GM18511 (cell line): Measurements from ENCODE around the gene BICC1.
"Not testable (repeated sequence)": the region's sequence is repeated elsewhere in the genome, so short reads cannot be mapped to it uniquely, and the experiment has no call there.

Source experiments
- ATAC-seq: cut with Tn5 transposase; IDR thresholded peaks from one replicate; pipeline ENCODE4 v1.9.1; 2021; ENCODE audit warnings: mild to moderate bottlenecking, moderate library complexity; ENCODE audit not compliant: unreplicated experiment

The BICC1 gene

GRCh38 chr10:58843760-58844159, 331.1 kb downstream of the BICC1 start:
- no peak for ATAC-seq

- no peak for ATAC-seq
Observed at GRCh38 chr10:58844680-58845079, 332.0 kb downstream of the BICC1 start.

- ATAC-seq: no peak
Observed at GRCh38 chr10:58846856-58847255, 334.2 kb downstream of the BICC1 start.

GRCh38 chr10:58851606-58852005, 338.9 kb downstream of the BICC1 start:
- no peak for ATAC-seq

- ATAC-seq: no peak
Observed at GRCh38 chr10:58853668-58854067, 341.0 kb downstream of the BICC1 start.

- ATAC-seq: no peak
Observed at GRCh38 chr10:58854811-58855210, 342.1 kb downstream of the BICC1 start.

GRCh38 chr10:58856508-58857240, 344.0 kb downstream of the BICC1 start:
- no peak for ATAC-seq

GRCh38 chr10:58857251-58857805, 344.7 kb downstream of the BICC1 start:
- ATAC-seq: no peak

- ATAC-seq: not testable (repeated sequence)
Observed at GRCh38 chr10:58858123-58858522, 345.5 kb downstream of the BICC1 start.

GRCh38 chr10:58859526-58859925, 346.9 kb downstream of the BICC1 start:
- no peak for ATAC-seq

GRCh38 chr10:58867683-58868082, 355.0 kb downstream of the BICC1 start:
- peak; percentile 74 for ATAC-seq

GRCh38 chr10:58868736-58869435, 356.2 kb downstream of the BICC1 start:
- ATAC-seq: no peak

GRCh38 chr10:58870070-58870469, 357.4 kb downstream of the BICC1 start:
- no peak for ATAC-seq

- no peak for ATAC-seq
Observed at GRCh38 chr10:58873161-58873560, 360.5 kb downstream of the BICC1 start.
